ENCODE results near the gene AKT2. TPM values are rescaled to one million over a fixed set of nuclear protein-coding genes. Genes with fewer than 3 reads are reported as not detected.

Gene AKT2
- polyA plus RNA-seq, 2 of the 4 experiments (the other 2 are of a cell fraction): 136 to 159 TPM

- Histone ChIP-seq H3K4me2 (no peak overlapping the region), H3K27ac (no peak overlapping the region), H3K4me3 (no peak overlapping the region), H3K9me3 (no peaks in the 10 kb centered on the region), H3K4me1 (no peaks in the 10 kb centered on the region)
- DNase-seq (ENCODE audit: low read depth in 1 of 2, low spot score in 1 of 2) (no peak), FAIRE-seq (peak; percentile 39), ATAC-seq (no peak)
- 90% methylated on average over 12 of the region's 12 CpGs for WGBS (ENCODE audit: missing lambda C conversion rate)
- ChIA-PET CTCF (interaction anchor here (1.0 to 5.4 kb wide), 4 partner anchors 13 to 141 kb away, joined by 3 to 36 read pairs (median 4); partner anchors contain the start of gene CCNP), POLR2A (no interaction called here)
- no peak for TF ChIP-seq ZSCAN20 (CRISPR knock-in tag; IDR thresholded peaks at IDR 0.05)
- TF ChIP-seq ZFP36 (IDR thresholded peaks at IDR 0.05; ENCODE audit: borderline replicate concordance, partially characterized antibody): no peak
- TF ChIP-seq CTCF (IDR thresholded peaks at IDR 0.05): no peak
Measured at GRCh38 chr19:40239415-40240226, 45.5 kb downstream of the AKT2 start.

- FAIRE-seq (no peak), DNase-seq (ENCODE audit: low read depth in 1 of 2, low spot score in 1 of 2) (no peak), ATAC-seq (no peak)
- TF ChIP-seq KDM1A (IDR thresholded peaks at IDR 0.05; ENCODE audit: low read depth) (no peak), PBX3 (IDR thresholded peaks at IDR 0.05) (no peak), MYC (IDR thresholded peaks at IDR 0.05; ENCODE audit: borderline replicate concordance, low read length) (no peak), HOXB5 (CRISPR knock-in tag; IDR thresholded peaks at IDR 0.05) (no peak)
- CTCF ChIA-PET: interaction anchor here (1.0 to 5.4 kb wide), 8 partner anchors 12 to 184 kb away, joined by 3 to 36 read pairs (median 3); partner anchors contain the start of genes CCNP and TTC9B
- POLR2A ChIA-PET: no interaction called here
- H3K9me3 ChIP-seq: no peaks in the 10 kb centered on the region
- H3K4me3 ChIP-seq: no peak overlapping the region
- H3K27ac ChIP-seq: no peak overlapping the region
- H3K4me1 ChIP-seq: no peaks in the 10 kb centered on the region
- WGBS (ENCODE audit: missing lambda C conversion rate): 92% methylated on average over 9 of the region's 9 CpGs
- H3K4me2 ChIP-seq: no peak overlapping the region
Measured at GRCh38 chr19:40238775-40239174, 46.4 kb downstream of the AKT2 start.

- WGBS (ENCODE audit: missing lambda C conversion rate): 96% methylated on average over 14 of the region's 14 CpGs
- FAIRE-seq (no peak), DNase-seq (ENCODE audit: low read depth in 1 of 2, low spot score in 1 of 2) (no peak), ATAC-seq (no peak)
- POLR2A ChIA-PET: no interaction called here
- Histone ChIP-seq H3K4me1 (peaks cover 3% of the 10 kb centered on the region; the same call in 2 of the 3 replicates), H3K4me2 (no peak overlapping the region), H3K27ac (no peak overlapping the region), H3K4me3 (no peak overlapping the region), H3K9me3 (no peaks in the 10 kb centered on the region)
- CTCF ChIA-PET: interaction anchor here (0.8 to 5.4 kb wide), 7 partner anchors 15 to 185 kb away, joined by 3 to 36 read pairs (median 3); partner anchors contain the start of gene TTC9B
- TF ChIP-seq ELK1 (IDR thresholded peaks at IDR 0.05; ENCODE audit: low read depth, low read length): no peak
- TF ChIP-seq BCL3 (IDR thresholded peaks at IDR 0.05): no peak
- no peak for TF ChIP-seq KDM5A (IDR thresholded peaks at IDR 0.05)
- no peak for TF ChIP-seq KDM1A (IDR thresholded peaks at IDR 0.05; ENCODE audit: low read depth)
- TF ChIP-seq NPAS2 (CRISPR knock-in tag; IDR thresholded peaks at IDR 0.05; ENCODE audit: borderline replicate concordance): no peak
- no peak for TF ChIP-seq RAD21 (conservative IDR thresholded peaks at IDR 0.05 in 1 of 2, IDR thresholded peaks at IDR 0.05 in 1 of 2)
- no peak for TF ChIP-seq PHF8 (IDR thresholded peaks at IDR 0.05; ENCODE audit: borderline replicate concordance, low read depth)
- no peak for TF ChIP-seq HES2 (IDR thresholded peaks at IDR 0.05)
Measured at GRCh38 chr19:40237791-40238190, 47.4 kb downstream of the AKT2 start.
